ENCODE measurements around the gene SLC25A13.
"Not testable (repeated sequence)": the region's sequence is repeated elsewhere in the genome, so short reads cannot be mapped to it uniquely, and the experiment has no call there.

Gene SLC25A13

GRCh38 chr7:96321658-96322372, at the start of gene SLC25A13:
TSS of gene SLC25A13 (minus strand) at chr7:96322098. CDS start at chr7:96321956, 142 bp downstream.
- TF ChIP-seq CTCF (conservative IDR thresholded peaks at IDR 0.05) (no peak), ZFX (IDR thresholded peaks at IDR 0.05) (peak; percentile 91)
- peak within 1 kb of the TSS; percentile 99 for H3K27ac ChIP-seq

GRCh38 chr7:96365916-96366315, 44.0 kb upstream of the SLC25A13 start:
- not testable (repeated sequence) for H3K27ac ChIP-seq

GRCh38 chr7:96361116-96361857, 39.4 kb upstream of the SLC25A13 start:
- no peak overlapping the region for H3K27ac ChIP-seq
- TF ChIP-seq CTCF (conservative IDR thresholded peaks at IDR 0.05): no peak

GRCh38 chr7:96359876-96360275, 38.0 kb upstream of the SLC25A13 start:
- TF ChIP-seq ZFX (IDR thresholded peaks at IDR 0.05) (no peak), CTCF (conservative IDR thresholded peaks at IDR 0.05) (no peak)
- no peak overlapping the region for H3K27ac ChIP-seq

- not testable (repeated sequence) for H3K27ac ChIP-seq
These were observed 36.5 kb upstream of the SLC25A13 start for GRCh38 chr7:96358236-96358971.

GRCh38 chr7:96355990-96356506, 34.1 kb upstream of the SLC25A13 start:
- TF ChIP-seq ZFX (IDR thresholded peaks at IDR 0.05): no peak
- no peak; the same call in 1 of the 2 replicates for TF ChIP-seq CTCF (conservative IDR thresholded peaks at IDR 0.05)
- H3K27ac ChIP-seq: no peak overlapping the region

GRCh38 chr7:96354881-96355280, 33.0 kb upstream of the SLC25A13 start:
- H3K27ac ChIP-seq: no peak overlapping the region
- TF ChIP-seq CTCF (conservative IDR thresholded peaks at IDR 0.05): no peak
- TF ChIP-seq ZFX (IDR thresholded peaks at IDR 0.05): no peak

- H3K27ac ChIP-seq: peak overlapping the region; percentile 28; the same call in 1 of the 2 replicates
- TF ChIP-seq CTCF (conservative IDR thresholded peaks at IDR 0.05) (no peak), ZFX (IDR thresholded peaks at IDR 0.05) (no peak)
These were observed 27.7 kb upstream of the SLC25A13 start for GRCh38 chr7:96349572-96349971.
